Ovary (tissue), 3 donors: ENCODE data around the gene PRKCE.

Experiments used
- CTCF ChIP-seq, 3 donors: fragments of 450-650 bp in 2 of 3; fragments of 200-600 bp in 1 of 3; IDR thresholded peaks; one replicate each; pipeline versions ENCODE4 v1.5.1 to v1.8.0; 2016 to 2022; ENCODE audit warnings: antibody characterized with exemption in 3 of 3, mild to moderate bottlenecking in 1 of 3
- EP300 ChIP-seq: sonication (generic); formaldehyde crosslinking; IDR thresholded peaks from one replicate; pipeline ENCODE4 v1.6.1; 2017; ENCODE audit warnings: antibody characterized with exemption
- POLR2A ChIP-seq: fragments of 450-650 bp; IDR thresholded peaks from one replicate; pipeline ENCODE4 v1.6.1; 2017; ENCODE audit warnings: antibody characterized with exemption, mild to moderate bottlenecking, moderate library complexity
- donor health status: DM: no; HTN: no; CAD: no.

- no peak for TF ChIP-seq CTCF (IDR thresholded peaks at IDR 0.05)
- TF ChIP-seq POLR2A, result no peak
- TF ChIP-seq EP300, result no peak
Measured at GRCh38 chr2:46230677-46231425, 579.4 kb downstream of the PRKCE start.
